GM21360 (cell line): ENCODE measurements around the gene TNFRSF25.
"Not testable (repeated sequence)": the region's sequence is repeated elsewhere in the genome, so short reads cannot be mapped to it uniquely, and the experiment has no call there.

Experiments used
- ATAC-seq: cut with Tn5 transposase; IDR thresholded peaks from one replicate; pipeline ENCODE4 v1.9.1; 2021; ENCODE audit warnings: mild to moderate bottlenecking, moderate library complexity; ENCODE audit not compliant: unreplicated experiment

TNFRSF25 gene

DNA sequence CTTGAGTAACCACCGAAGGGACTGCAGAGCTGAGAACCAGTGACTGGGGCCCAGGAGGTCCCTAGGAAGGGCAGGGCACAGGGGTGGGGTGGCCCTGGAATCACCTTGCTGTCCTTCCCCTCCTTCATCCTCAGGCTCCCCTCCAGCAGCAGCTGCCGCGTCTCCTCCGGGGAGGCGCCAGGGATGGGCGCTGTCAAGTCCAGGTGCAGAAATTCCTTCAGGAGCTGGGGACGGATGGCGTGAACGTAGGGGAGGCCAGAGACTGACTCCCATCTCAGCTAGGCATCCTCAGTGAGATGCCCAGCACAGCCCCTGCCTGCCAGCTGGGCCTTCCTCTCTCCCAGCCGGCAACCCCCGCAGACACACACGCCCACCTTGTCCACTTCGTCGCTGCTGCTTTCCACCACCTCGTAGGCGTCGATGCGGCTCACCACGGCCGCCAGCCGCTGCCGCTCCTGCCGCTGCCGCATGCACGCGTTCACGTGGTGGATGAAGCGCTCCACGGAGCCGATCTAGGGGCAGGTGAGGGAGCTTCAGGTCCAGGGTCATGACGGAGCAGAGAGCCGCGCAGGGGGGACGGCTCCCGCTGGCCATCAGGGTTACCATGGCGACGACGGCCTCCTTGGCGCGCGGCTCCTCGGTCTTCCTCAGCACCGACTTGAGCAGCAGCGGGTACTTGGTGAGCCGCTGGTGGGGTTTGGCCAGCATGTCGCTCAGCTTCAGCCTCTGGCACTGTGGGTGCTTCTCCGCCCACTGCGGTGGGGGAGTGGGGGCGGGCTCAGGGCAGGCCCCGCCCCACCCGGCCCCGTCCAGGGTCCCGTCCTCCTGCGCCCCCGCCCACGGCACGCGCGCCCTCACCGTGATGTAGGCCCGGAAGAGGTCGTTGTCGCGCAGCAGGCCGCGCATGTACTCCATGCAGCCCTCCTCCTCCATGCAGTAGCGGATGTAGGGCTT is 4.4 kb upstream of the TNFRSF25 start:
- ATAC-seq, result no peak

DNA sequence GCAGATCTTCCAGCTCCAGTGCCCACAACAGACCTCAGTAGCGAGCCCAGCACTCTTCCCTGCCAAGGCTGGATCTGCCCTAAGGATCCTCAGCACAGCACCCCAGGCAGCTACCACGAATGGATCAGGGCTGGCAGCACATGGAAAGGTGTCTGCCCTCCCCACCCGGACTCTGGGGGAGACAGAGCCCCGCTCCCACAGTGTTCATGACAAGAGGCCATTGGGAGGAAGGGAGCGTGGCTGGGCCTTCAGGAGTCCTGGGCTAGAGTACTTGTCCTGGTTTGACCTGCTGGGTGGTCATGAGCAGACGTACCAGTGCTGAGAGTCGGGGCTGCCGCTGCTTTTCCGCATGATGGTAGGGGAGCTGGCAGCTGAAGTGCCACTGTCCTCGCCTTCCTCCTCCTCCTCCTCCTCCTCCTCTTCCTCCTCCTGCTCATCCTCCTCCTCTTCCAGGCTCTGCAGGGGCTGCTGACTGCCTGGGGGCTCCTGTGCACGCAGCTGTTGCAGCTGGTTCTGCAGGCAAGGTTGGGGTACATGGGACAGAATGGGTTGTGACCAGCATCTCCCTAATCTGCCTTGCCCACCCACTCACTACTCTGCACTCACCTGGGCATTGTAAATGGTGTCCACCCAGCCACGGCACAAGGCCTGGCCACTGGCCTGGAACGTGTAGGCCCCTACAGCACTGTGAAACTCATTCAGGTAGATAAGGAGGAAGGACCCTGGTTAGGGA is 2.9 kb upstream of the TNFRSF25 start:
- ATAC-seq, result no peak

DNA sequence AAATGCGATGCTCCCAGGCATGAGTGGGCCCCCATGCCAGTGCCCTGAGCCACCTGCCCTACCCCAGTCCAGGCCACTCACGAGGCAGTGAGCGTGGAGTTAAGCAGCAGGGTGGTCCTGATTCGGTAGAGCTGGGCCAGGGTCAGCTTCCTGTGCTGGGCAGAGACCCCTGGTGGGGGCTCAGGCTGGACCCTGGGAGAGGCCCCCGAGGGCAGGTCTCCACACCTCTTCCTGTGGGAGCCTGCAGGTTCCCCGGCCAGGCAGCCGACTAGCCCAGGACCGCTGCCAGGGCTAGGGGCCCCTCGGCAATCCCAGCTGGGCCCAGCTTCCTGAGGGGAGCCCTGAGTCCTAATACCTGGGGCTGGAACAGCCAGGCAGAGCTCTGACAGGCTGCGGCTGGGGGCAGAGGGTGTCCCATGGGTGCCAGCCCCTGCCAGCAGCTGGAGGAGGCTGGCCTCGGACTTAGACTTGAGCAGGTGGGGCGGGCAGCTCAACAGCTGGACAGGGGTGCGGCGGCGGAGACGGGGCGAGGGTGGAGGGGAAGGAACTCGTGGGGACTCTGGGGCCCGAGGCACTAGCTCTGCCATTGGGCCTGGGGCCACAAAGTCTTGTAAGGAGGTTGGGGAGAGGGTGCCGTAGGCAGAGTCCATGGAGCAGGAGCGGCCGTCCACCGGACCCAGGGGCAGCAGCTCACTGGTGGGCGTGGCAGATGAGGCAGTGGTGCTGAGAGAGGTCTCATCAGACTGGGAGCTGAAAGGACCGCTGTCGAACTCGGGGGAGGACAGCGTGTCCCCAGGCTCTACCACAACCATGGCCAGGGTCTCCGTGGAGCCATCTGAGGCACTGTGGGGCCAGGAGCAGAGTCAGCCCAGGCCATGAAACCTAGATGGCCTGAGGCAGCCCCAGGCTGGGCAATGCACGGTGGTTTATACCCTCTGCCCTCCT is 2.0 kb upstream of the TNFRSF25 start:
- ATAC-seq, result no peak

DNA sequence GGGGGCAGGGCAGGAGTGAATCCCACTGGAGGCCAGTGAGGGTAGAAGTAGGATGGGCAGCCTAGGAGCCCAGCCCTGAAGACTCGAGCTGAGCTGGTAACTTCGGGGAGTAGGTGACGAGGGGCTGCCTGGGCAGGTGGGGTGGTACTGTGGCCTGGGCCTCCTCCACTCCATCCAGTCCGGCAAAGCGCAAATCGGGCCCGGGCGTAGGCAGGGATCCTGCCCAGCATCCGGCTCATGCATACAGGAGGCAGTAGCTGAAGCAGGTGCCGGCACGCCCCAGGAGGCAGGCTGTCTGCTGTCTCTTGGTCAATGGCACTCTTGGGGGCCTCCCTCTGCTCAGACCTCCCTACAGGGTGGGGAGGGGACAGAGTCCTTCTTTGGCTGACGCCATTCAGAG is 1.3 kb upstream of the TNFRSF25 start:
- no peak for ATAC-seq

DNA sequence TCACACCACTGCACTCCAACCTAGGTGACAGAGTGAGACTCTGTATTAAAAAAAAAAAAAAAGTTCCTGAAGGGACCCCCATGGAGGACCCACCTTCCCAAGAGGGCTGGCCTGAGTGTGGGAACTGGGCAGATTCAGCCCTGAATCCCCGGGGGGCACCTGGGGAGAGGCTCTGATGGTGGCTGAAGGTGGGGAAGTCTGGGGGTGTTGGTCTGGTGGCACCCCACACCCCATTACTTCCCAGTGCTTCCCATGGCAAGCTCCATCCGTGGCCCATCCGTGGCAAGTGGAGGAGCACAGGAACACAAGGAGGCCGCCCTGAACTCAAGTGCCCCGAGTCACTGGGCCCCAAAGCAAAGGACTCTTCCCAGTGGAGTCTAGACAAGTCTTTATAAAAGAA is 778 bp upstream of the TNFRSF25 start:
- ATAC-seq, result no peak

DNA sequence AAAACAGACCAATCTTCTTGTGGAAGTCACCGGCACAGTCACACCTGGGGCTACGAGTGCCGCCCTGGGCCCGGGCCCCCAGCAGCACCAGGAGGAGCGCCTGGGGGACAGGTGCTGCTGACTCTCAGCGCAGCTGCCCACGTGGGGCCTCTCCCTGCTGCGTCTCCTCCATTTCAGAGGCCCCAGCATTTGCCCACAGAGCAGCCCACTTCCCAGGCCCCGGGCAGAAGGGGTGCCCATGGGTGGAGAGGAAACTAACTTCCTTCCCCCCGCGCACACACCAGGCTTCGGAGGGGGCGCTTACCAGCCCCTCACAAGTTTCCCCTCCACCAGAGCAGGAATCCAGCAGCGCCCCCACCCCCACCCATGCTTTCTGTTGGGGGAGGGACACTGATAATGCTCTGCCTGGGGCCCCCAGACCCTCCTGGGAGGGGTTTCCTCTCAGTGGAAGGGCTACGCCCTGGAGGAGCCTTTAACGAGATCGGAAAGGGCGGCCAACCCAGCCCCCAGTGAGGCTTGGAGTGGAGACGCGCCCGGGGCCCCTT is 440 bp downstream of the TNFRSF25 start:
- ATAC-seq, result no peak

DNA sequence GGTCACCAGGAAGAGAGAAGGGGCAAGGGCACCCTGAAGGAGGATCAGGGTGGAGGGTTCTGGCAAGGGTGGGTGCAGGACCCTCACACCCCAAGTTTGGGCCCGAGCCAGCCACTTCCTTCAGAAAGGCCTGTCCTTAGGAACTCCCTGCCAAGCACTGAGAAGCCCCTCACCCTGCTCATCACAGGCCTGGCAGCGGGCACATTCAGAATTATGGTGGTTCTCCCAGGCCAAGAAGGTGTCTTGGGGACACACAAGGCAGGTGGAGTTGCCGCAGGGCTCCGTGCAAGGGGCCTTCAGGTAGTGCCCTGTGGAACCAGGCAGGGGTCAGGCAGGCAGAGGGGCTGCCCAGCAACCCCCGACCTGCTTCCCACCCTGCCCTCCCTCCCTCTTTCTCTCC is 1.1 kb downstream of the TNFRSF25 start:
- ATAC-seq, result no peak

DNA sequence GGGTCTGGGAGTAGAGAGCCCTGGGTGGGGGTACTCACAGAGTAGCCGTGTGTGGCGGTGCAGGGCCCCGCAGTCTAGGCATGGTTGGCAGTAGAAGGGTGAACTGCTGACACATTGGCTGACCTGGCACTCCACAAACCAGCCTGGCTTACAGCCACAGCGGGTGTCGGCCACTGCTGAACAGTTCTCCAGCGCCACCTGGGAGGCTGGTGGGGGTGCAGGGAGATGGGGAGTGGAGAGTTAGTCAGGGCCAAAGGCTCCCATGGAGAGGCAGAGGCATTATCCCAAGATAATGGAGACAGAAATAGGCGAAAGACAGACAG is 1.5 kb downstream of the TNFRSF25 start:
- no peak for ATAC-seq

DNA sequence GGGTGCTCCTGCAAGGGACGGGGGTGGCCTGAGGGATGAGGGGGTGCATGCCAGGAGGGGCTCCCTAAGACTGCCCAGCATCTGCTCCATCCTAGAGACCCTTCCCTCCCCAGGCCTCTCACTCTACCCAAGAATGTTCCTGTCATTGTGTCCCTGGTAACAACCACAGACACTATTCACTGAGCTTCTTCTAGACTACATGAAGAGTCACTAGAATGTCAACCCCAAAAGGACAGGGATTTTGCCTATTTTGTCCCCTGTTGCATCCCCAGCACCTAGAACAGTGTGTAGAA is 2.9 kb downstream of the TNFRSF25 start:
- no peak for ATAC-seq

DNA sequence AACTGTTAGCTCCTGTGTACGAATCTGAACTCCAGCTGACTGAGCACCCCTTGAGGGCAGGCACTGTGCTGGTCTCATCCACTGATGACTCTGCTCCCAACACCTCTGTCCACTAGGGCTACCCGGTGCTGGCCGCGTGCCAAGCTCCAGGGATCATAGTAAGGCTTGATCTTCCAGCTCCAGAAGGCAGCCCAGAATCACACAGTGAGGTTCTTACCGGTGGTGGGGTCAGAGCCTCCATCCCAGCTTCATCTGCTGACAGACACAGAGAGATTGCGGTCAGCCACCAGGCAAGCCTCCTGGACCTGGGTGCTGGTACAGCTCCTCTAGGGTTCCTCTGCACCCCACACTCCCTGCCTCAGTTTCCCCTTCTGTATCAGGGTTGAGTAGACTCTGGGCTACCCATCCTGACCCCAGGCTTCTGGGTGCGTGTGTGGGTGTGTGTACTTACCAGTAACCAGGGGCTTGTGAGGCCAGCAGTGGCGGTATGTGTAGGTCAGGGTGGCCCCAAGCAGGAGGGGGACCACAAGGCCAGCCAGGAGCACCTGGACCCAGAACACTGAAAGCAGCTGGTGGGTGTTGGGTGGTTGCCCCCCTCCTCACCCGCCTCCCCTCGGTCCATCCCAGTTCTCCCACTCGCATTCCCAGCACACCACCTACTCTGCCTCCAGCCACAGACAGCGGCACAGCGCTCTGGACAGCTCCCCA is 3.4 kb downstream of the TNFRSF25 start:
- ATAC-seq, result no peak

DNA sequence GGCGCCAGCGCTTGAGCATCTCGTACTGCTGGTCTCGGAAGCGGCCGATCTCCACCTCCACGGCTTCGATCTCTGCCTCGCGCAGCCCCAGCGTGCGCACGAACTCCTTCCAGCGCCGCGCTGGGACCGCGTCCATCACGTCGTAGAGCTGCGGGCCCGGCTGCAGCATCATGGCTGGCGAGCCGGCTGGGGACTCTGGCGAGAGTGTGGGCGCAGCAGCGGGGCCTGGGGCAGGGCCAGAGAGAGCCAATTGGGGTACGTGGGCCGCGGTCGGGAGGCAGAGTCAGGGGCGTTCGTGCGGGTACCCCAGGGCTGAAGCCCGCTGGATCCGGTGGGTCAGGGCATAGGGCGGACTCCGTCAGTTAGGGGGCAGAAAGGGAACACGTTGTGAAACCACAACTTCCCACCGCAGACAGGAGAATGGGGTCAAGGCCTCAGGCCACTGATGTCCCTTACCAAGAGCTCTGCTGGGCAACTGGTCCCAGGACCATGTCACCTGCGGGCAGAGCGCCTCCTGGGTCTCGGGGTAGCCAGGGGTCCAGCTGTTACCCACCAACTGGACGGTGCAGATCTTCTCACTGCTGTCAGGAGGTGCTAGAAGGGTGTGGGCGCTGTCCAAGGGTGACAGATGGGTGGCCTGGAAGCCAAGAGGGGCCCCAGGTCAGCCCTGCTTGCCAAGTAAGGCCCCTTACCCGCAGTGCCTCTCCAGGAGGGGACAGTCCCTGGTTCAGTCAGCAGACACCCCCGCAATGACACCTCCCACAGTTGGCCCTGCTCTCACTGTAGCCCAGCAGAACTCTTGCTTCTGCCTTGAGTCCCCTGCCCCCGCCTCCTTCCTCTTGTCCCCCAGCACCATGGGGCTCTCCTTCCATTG is 4.2 kb downstream of the TNFRSF25 start:
- ATAC-seq, result no peak

DNA sequence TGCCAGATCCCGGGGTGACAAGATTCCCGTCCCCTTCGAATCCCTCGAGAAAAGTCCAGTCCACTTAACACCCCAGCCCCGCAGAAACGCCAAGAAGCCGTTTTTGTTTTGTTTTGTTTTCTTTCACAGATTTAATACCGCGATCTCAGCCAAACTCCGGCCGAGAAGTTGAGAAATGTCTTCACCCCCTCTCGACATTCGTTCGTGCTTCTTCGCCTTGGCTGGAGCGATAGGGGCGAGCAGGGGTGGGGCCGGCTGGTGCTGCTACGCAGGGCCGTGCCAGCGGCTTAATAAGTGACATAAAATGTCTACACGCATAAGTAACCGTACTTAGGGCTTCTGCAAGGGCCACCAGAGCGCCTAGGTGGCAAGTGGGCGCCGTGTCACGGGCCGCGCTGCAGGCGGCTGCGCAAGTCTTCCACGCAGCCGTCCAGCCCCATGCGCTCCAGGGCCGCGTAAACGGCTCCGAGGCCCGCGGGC is 4.9 kb downstream of the TNFRSF25 start:
- ATAC-seq, result no peak

DNA sequence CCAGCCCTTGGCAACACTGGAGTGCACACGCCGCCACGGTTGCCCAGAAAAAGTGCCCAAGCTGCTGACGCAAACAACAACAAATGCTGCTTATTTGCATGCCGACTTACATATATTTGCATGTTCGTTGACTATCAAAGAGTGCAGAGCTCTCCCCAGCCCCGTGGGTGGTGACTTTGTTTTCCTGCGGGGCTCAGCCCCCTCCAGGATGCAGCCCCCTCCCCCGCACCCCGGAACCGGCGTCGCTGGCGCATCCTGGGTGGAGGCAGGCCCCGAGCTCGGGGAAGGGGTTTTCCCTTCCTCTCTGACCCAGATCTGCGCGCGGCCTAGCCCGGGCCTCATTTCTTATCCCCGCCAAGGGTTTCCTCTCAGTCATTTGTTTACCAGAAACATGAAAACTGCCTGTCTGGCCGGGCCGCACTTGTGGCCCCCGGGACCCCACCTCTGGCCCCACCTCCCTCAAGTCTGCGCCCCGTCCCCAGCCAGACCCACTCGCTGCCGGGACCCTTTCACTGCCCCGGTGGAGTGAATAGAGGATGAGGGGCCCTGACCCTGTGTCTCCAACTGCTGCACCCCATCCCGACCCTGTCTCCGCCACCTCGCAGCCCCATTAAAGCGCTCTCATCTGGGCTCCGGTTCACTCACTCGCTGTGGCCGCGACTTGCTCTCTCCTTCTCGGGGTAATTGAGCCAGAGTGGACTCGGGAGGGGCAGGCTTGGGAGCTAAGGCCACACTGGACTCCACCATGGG is 5.5 kb downstream of the TNFRSF25 start:
- no peak for ATAC-seq

DNA sequence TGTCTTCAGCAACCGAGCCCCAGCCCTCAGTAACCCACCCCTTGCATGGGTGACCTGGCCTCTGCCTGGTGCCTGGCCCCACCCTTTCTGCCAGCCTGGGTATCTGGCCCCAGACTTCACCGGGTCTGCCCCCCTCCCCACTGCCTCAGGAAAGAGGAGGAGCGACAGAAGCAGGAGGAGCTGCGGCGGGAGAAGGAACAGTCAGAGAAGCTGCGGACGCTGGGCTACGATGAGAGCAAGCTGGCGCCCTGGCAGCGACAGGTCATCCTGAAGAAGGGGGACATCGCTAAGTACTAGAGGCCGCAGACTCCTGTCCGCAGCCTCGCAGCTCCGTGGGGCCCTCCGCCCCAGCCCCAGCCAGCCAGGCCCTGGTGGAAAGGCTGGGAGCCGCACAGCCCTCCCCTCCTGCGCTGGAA is 6.1 kb downstream of the TNFRSF25 start:
- no peak for ATAC-seq

DNA sequence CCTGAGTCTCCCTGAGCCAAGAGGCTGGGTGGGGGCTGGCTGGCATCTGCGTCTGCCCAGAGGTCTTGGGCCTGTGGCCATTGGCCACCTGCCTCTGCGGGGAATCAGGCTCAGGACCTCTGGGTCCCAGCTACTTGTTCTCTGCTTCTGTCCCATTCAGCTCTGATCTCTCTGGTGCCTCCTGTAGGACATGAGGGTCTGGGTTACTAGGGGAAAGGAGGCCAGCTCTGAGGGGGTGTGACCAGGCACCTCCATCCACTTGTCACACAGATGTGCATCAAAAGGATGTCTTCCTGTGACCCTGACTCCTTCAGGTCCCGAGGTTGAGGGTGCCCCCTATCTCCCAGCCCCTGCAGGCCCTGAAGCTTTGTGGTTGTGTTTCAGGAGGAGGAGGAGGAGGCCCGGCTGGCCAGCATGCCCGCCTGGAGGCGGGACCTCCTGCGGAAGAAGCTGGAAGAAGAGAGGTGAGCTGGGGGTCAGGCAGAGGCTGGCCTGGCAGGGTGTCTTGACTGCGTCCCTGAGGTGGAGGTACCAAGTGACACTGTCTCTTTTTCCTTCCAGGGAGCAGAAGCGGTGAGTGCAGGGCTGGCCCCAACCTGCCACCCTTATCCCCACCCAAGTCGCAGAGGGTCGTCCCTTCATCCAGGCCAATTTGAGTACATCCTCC is 9.0 kb downstream of the TNFRSF25 start:
- no peak for ATAC-seq

DNA sequence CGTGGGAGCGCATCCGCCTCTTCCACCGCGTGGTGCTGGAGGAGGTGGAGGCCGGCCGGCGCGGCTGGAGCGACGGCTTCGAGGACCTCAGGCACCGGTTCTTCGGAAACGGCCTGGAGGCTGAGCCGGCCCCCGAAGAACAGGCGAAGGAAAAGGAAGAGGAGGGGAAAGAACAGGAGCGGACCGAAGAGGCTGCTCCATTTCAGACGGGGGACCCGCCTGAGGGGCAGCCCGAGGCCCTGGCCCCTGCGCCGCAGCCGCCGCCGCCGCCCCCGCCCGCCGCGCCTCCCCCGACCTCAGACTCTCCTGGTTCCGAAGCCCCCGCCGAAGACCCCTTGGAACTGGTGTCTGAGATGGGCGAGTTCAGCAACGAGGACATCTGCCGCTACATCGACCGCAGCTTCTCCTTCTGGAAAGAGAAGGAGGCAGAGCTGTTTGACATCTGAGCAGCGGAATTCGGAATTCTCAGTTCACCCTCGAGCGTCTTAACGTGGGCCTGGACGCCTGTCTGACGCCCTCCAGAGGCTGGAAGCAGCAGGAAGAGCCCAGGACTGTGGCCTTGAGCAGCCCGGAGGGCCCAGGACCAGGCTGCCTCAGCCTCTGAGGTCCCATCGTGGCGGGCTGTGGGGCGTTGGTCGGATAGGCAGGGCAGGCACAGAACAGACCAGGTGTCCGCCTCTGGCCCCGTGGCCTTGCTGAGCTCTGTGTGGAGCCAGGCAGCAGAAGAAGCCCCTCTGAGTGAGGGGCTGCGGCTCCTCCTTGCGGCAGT is 10.0 kb downstream of the TNFRSF25 start:
- ATAC-seq, result not testable (repeated sequence)
